Stomach (tissue), 4 donors: ENCODE results near the gene MTMR2.

Source experiments
- CTCF ChIP-seq, 7 experiments: fragments of 450-650 bp in 4 of 7; fragments of 200-600 bp in 3 of 7; sonication (generic) in 3 of 7; IDR thresholded peaks; one replicate each; pipeline ENCODE4 v1.5.1; 2016 to 2019; ENCODE audit warnings: antibody characterized with exemption in 7 of 7, control low read depth in 2 of 7, mild to moderate bottlenecking in 1 of 7
- EP300 ChIP-seq: sonication (generic); formaldehyde crosslinking; IDR thresholded peaks from one replicate; pipeline ENCODE4 v1.6.1; 2017; ENCODE audit warnings: antibody characterized with exemption
- POLR2A ChIP-seq, 4 donors: fragments of 450-650 bp; IDR thresholded peaks; one replicate each; pipeline ENCODE4 v1.6.1; 2016; ENCODE audit warnings: antibody characterized with exemption in 4 of 4, control low read depth in 2 of 4, mild to moderate bottlenecking in 1 of 4, moderate library complexity in 1 of 4
- POLR2AphosphoS5 ChIP-seq, 3 donors: sonication (generic); formaldehyde crosslinking; IDR thresholded peaks; one replicate each; pipeline ENCODE4 v1.6.1; 2016; ENCODE audit warnings: antibody characterized with exemption in 3 of 3

GRCh38 chr11:95794086-95794485 is 129.8 kb downstream of the MTMR2 start:
- TF ChIP-seq POLR2A (IDR thresholded peaks at IDR 0.05) (no peak), CTCF (IDR thresholded peaks at IDR 0.05) (no peak), EP300 (no peak), POLR2AphosphoS5 (IDR thresholded peaks at IDR 0.05) (no peak)
